ENCODE results near the gene TRIM71. TPM values are rescaled to one million over a fixed set of nuclear protein-coding genes. Genes with fewer than 3 reads are reported as not detected.

The TRIM71 gene
- total RNA-seq, 1 experiment from 2014 or later, result 274 TPM

GRCh38 chr3:32869513-32870047 lies 51.8 kb downstream of the TRIM71 start (continued):
- no peak; the same call in 1 of the 2 replicates for TF ChIP-seq SMAD3 (CRISPR knock-in tag; IDR thresholded peaks at IDR 0.05; ENCODE audit: borderline replicate concordance)
- no peak for TF ChIP-seq GABPB1 (CRISPR knock-in tag; IDR thresholded peaks at IDR 0.05)
- no peak for TF ChIP-seq USF1 (CRISPR knock-in tag; IDR thresholded peaks at IDR 0.05)
- TF ChIP-seq ZNF425 (CRISPR knock-in tag; conservative IDR thresholded peaks at IDR 0.05), result no peak
- TF ChIP-seq ATF3 (CRISPR knock-in tag; conservative IDR thresholded peaks at IDR 0.05), result no peak
- TF ChIP-seq ARID4B (CRISPR knock-in tag; IDR thresholded peaks at IDR 0.05; ENCODE audit: borderline replicate concordance), result peak; percentile 23; the same call in 1 of the 2 replicates
- no peak for TF ChIP-seq OVOL2 (CRISPR knock-in tag; IDR thresholded peaks at IDR 0.05; ENCODE audit: borderline replicate concordance)
- TF ChIP-seq E2F4 (CRISPR knock-in tag; IDR thresholded peaks at IDR 0.05; ENCODE audit: borderline replicate concordance, low read depth), result no peak
- TF ChIP-seq EMX1 (CRISPR knock-in tag; IDR thresholded peaks at IDR 0.05), result no peak
- TF ChIP-seq ZNF423 (CRISPR knock-in tag; IDR thresholded peaks at IDR 0.05), result peak; percentile 74
- no peak for TF ChIP-seq ELF4 (CRISPR knock-in tag; IDR thresholded peaks at IDR 0.05; ENCODE audit: low read depth)
- no peak for TF ChIP-seq SMAD4 (CRISPR knock-in tag; IDR thresholded peaks at IDR 0.05)
- TF ChIP-seq ZNF416 (CRISPR knock-in tag; IDR thresholded peaks at IDR 0.05), result no peak
- TF ChIP-seq ZNF671 (CRISPR knock-in tag; IDR thresholded peaks at IDR 0.05), result no peak

- Mint-ChIP-seq H3K4me1 (peaks cover 94% of the 10 kb centered on the region), H3K36me3 (peaks cover 17% of the 10 kb centered on the region), H3K9me3 (no peaks in the 10 kb centered on the region), H3K27ac (peak overlapping the region; percentile 100), H3K27me3 (ENCODE audit: low read depth) (no peaks in the 10 kb centered on the region), H3K4me3 (peak overlapping the region; percentile 62)
- no peak for DNase-seq (ENCODE audit: low spot score)
- peak; percentile 1; the same call in 1 of the 2 replicates for ATAC-seq
- ChIA-PET CTCF (interaction anchor here (0.6 to 1.6 kb wide), 6 partner anchors 8 to 68 kb away, joined by 3 to 11 read pairs (median 3); no protein-coding TSS in a partner anchor), POLR2A (interaction anchor here (0.8 to 2.2 kb wide), 7 partner anchors 9 to 89 kb away, joined by 3 to 13 read pairs (median 7); no protein-coding TSS in a partner anchor)
- TF ChIP-seq ZSCAN18 (CRISPR knock-in tag; IDR thresholded peaks at IDR 0.05), result no peak
- TF ChIP-seq ZNF512 (CRISPR knock-in tag; IDR thresholded peaks at IDR 0.05; ENCODE audit: borderline replicate concordance), result no peak
- no peak for TF ChIP-seq ATF2 (CRISPR knock-in tag; IDR thresholded peaks at IDR 0.05; ENCODE audit: borderline replicate concordance, low read depth)
- no peak for TF ChIP-seq MYBL2 (CRISPR knock-in tag; IDR thresholded peaks at IDR 0.05)
Observed at GRCh38 chr3:32870373-32871095, 52.7 kb downstream of the TRIM71 start.
